ENCODE measurements around the gene SLC6A20. TPM values are rescaled to one million over a fixed set of nuclear protein-coding genes. Genes with fewer than 3 reads are reported as not detected.
A peak's percentile ranks its signal among the peaks of the same experiment; 100 is the strongest.

Gene SLC6A20
- total RNA-seq, 1 donor from 2014 or later: 22.7 TPM

DNA sequence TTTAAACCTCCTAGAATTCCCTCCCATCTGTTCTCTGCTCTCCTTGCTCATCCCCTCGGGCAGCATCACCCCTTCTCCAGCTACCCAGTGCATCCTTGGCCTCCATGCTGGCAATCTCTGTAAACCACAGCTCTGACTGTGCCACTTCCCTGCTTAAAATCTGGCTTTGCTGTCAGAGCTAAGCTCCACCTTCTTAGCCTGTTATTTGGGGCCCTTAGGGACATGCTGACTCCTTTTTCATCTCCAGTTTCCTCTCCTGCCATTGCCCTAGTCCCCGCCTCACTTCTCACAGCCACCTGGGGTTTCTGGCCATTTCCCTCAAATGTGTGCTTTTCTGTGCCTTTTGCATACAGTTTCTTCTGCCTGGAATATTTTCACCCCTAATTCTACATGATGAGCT lies 5.7 kb downstream of the SLC6A20 start:
- H3K4me1 ChIP-seq: peaks cover 3% of the 10 kb centered on the region
- no peaks in the 10 kb centered on the region for H3K36me3 ChIP-seq
- TF ChIP-seq CTCF (IDR thresholded peaks at IDR 0.05): no peak
- H3K27ac ChIP-seq: no peak overlapping the region
- DNase-seq: no peak
- H3K9me3 ChIP-seq: peaks cover 7% of the 10 kb centered on the region
- intact Hi-C loops (cut with DNase I): no loop called here
- H3K4me3 ChIP-seq: no peak overlapping the region
- H3K27me3 ChIP-seq: peaks cover 14% of the 10 kb centered on the region
- ATAC-seq: no peak

GRCh38 chr3:45789235-45789812 lies 7.0 kb downstream of the SLC6A20 start:
- no peak for ATAC-seq
- Histone ChIP-seq H3K4me3 (no peak overlapping the region), H3K9me3 (peaks cover 7% of the 10 kb centered on the region), H3K27me3 (peaks cover 1% of the 10 kb centered on the region), H3K27ac (no peak overlapping the region), H3K4me1 (no peaks in the 10 kb centered on the region), H3K36me3 (no peaks in the 10 kb centered on the region)
- TF ChIP-seq CTCF (IDR thresholded peaks at IDR 0.05): no peak
- DNase-seq: no peak
- intact Hi-C loops (cut with DNase I): no loop called here

- Histone ChIP-seq H3K4me1 (no peaks in the 10 kb centered on the region), H3K27ac (no peak overlapping the region), H3K4me3 (no peak overlapping the region), H3K36me3 (no peaks in the 10 kb centered on the region), H3K9me3 (peaks cover 7% of the 10 kb centered on the region), H3K27me3 (no peaks in the 10 kb centered on the region)
- DNase-seq (no peak), ATAC-seq (no peak)
- TF ChIP-seq CTCF (IDR thresholded peaks at IDR 0.05): no peak
- intact Hi-C loops (cut with DNase I): no loop called here
Observed at GRCh38 chr3:45787551-45787950, 8.8 kb downstream of the SLC6A20 start.

GRCh38 chr3:45786801-45787495 lies 9.4 kb downstream of the SLC6A20 start:
- ATAC-seq (no peak), DNase-seq (no peak)
- no peak for TF ChIP-seq CTCF (IDR thresholded peaks at IDR 0.05)
- no peak overlapping the region for H3K27ac ChIP-seq
- H3K36me3 ChIP-seq: no peaks in the 10 kb centered on the region
- intact Hi-C loops (cut with DNase I): no loop called here
- no peaks in the 10 kb centered on the region for H3K27me3 ChIP-seq
- H3K4me3 ChIP-seq: no peak overlapping the region
- no peaks in the 10 kb centered on the region for H3K4me1 ChIP-seq
- peaks cover 7% of the 10 kb centered on the region for H3K9me3 ChIP-seq

DNA sequence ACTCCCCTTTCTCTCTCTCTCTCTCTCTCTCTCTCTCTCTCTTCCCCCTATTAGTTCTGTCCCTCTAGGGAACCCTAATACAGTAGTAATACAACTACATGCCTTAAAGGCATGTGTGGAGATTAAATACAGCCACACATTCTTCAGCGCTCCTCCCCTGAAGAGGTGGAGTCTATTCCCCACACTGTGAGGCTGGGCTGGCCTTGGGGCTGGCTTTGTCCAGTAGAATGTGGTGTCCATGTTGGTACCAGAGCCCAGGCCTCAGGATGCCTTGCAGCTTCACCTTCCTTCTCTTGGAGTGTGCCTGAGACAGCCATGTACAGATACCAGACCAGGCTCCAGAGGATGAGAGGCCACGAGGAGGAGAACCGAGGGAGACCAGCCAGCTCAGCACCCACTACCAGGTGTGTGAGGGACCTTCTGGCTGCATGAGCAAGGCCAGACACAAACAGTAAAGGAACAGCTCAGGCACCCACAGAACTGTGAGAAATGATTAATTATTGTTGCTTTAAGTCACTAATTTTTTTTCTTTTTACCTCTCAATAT lies 10.7 kb downstream of the SLC6A20 start:
- H3K27ac ChIP-seq: no peak overlapping the region
- H3K27me3 ChIP-seq: no peaks in the 10 kb centered on the region
- no peaks in the 10 kb centered on the region for H3K36me3 ChIP-seq
- DNase-seq (no peak), ATAC-seq (peak; percentile 30)
- no peak for TF ChIP-seq CTCF (IDR thresholded peaks at IDR 0.05)
- H3K4me3 ChIP-seq: no peak overlapping the region
- H3K4me1 ChIP-seq: no peaks in the 10 kb centered on the region
- intact Hi-C loops (cut with DNase I): no loop called here
- H3K9me3 ChIP-seq: peaks cover 7% of the 10 kb centered on the region

All from upper lobe of right lung (tissue), 1 donor.